Measurements from ENCODE around the gene GRIN2C.

Gene GRIN2C

DNA sequence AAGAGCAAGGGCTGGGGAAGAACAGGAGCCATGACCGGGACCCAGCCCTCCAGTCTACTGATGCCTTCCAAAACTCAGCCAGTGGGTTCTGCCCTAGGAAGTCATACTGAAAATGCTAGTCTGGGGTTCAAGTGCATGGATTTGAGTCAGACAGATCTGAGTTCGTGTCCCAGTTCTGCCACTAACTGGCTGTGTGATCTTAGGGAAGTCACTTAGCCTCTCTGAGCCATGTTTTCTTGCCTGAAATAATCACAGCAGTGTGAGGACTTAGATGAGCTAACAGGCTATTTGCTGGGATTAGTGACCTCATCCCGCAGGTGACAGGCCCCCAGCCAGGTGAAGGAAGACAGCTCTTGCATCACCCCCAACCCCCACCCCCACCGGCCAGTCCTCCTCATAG, 4.4 kb downstream of the GRIN2C start:
- no peak overlapping the region for H3K4me3 ChIP-seq (ENCODE audit: low read depth, low read length)
- TF ChIP-seq, protein P1, sequence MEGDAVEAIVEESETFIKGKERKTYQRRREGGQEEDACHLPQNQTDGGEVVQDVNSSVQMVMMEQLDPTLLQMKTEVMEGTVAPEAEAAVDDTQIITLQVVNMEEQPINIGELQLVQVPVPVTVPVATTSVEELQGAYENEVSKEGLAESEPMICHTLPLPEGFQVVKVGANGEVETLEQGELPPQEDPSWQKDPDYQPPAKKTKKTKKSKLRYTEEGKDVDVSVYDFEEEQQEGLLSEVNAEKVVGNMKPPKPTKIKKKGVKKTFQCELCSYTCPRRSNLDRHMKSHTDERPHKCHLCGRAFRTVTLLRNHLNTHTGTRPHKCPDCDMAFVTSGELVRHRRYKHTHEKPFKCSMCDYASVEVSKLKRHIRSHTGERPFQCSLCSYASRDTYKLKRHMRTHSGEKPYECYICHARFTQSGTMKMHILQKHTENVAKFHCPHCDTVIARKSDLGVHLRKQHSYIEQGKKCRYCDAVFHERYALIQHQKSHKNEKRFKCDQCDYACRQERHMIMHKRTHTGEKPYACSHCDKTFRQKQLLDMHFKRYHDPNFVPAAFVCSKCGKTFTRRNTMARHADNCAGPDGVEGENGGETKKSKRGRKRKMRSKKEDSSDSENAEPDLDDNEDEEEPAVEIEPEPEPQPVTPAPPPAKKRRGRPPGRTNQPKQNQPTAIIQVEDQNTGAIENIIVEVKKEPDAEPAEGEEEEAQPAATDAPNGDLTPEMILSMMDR (IDR thresholded peaks at IDR 0.05; ENCODE audit: borderline replicate concordance, insufficient read depth, low read depth, low read length): no peak

DNA sequence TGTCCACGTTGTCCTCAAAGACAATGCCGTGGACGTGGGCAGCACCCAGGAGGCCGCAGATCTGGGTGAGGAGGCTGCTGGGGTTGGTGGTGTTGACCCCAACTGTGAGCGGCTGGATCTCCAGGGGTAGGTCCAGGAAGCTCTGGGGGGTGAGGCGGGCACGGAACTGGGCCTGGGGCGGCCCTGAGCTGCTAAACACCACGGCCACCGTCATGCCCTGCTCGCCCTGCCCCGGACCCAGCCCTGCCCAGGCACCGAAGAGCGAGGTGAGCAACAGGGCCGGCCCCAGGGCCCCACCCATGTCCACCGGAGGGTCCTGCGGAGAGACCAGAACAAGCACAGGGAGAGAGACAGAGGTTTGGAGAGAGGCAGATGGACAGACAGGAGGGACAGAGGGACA, 4.9 kb downstream of the GRIN2C start:
- H3K4me3 ChIP-seq (ENCODE audit: low read depth, low read length): no peak overlapping the region
- TF ChIP-seq, protein P1 (IDR thresholded peaks at IDR 0.05; ENCODE audit: borderline replicate concordance, insufficient read depth, low read depth, low read length): no peak

DNA sequence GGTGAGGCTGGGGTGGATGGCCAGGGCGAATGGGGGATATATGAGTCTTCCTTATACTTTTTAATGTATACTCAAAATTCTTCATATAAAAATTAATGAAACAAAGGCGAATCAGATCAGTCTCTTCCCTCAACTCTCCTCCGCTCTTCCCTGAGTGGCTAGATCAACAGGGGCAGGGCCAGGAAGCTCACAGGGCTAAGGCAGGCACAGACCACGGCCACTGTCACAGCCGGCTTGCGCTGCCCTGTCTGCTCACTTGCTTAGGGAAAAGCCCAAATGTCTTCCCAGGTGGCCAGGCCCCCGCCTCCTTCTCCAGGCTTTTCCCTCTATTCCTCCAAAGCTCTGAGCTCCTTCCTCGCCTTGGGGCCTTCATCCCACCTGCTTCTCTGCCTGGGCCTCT, 6.0 kb downstream of the GRIN2C start:
- TF ChIP-seq, protein P1 (IDR thresholded peaks at IDR 0.05; ENCODE audit: borderline replicate concordance, insufficient read depth, low read depth, low read length): no peak
- H3K4me3 ChIP-seq (ENCODE audit: low read depth, low read length): no peak overlapping the region

DNA sequence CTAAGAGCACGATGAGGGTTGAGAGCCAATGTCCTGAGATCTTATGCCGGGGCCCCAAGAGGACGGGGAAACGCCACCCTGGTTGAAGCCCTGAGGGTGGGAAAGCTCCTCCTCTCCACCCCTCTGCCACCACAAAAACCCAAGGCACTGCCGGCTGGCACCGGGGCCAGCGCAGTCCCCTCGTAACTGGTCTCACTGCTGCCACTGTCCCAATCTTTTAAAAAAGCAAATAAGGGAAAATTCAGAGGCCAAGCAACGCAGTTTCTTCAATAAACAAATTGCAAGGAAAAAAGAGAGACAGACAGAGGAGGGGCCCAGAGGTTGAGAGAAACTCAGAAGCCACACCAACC, 6.7 kb downstream of the GRIN2C start:
- H3K4me3 ChIP-seq (ENCODE audit: low read depth, low read length): no peak overlapping the region
- TF ChIP-seq, protein P1 (IDR thresholded peaks at IDR 0.05; ENCODE audit: borderline replicate concordance, insufficient read depth, low read depth, low read length): no peak

DNA sequence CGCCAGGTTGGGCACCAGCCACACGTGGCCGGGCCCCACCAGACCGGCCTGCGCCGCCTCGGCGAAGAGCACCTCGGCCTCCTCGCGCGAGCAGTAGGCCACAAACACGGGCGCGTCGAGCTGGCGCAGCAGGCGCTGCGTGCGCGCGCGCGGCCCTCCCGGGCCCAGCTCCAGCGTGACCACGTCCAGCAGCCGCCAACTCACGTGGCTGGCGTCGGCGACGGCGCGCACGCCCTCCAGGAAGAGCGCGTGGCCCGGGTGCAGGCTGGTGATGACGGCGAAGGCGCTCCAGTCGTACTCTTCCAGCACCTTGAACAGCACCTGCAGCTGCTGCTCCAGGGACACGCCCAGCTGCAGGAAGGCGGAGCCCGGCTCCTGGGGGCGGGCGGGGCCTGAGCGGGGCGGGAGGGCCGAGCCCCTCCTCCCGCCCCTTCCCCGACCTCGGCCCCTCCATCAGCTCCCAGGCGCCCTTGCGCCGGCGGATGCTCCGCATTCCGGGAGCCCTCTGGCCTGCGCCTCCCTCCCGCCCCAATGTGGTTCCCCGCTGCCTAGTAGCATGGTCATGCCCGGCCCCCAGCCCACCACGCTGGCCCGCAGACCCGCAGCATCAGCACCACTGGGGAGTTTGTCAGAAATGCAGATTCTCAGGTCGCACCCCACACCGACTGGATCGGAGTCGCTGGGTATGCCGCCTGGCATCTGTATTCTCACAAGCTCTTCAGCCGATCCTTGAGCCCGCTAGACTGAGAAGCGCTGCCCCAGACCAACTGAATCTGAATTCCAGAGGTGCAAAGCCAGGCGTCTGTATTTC, 7.2 kb downstream of the GRIN2C start:
- TF ChIP-seq, protein P1 (IDR thresholded peaks at IDR 0.05; ENCODE audit: borderline replicate concordance, insufficient read depth, low read depth, low read length): no peak
- no peak overlapping the region for H3K4me3 ChIP-seq (ENCODE audit: low read depth, low read length)

DNA sequence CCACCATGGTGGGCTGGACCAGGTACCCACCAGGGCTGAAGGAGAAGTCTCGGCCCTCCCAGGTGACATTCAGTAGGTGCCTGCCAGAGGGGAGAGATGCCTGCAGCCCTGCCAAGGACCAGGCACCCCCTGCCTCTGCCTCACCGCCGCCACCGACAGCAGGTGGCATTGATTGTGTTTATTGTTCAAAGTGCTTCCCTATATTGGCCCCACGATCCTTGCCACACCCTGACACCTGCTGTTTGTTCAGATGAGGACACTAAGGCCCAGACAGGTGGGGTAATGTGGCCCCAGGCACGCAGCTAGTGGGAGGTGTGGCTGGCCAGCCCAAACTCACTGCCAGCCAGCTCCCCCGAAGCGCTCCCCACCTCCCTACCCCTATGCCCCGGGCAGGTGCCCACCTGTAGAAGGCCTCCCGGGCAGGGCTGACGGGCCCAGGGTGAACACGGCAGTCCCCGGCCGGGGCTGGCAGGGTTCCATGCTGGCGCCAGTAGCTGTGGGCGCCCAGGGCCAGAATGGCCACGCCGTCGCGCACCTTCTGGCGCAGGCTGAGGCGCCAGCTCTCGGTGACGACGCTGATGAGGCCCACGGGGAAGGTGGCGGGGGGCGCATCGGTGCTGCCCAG, 8.0 kb downstream of the GRIN2C start:
- TF ChIP-seq, protein P1 (IDR thresholded peaks at IDR 0.05; ENCODE audit: borderline replicate concordance, insufficient read depth, low read depth, low read length): no peak

DNA sequence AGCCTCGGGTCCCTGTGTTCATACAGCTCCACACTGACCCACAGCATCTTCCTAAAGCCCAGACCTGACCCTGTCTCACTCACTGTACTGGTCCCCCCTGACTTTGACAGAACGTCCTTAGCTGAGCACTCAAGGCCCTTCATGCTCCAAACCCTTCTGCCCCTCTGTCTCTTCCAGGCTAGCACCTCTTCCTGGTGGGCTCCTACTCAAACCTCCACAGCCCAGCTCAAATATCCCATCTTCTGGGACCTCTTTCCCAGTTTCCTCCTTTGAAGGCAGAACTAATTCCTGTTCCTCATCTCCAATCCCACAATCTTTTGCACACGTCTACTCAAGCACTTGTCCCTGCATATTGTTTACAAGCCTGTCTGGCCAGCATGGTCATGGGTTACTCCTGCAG, 8.8 kb downstream of the GRIN2C start:
- TF ChIP-seq, protein P1 (IDR thresholded peaks at IDR 0.05; ENCODE audit: borderline replicate concordance, insufficient read depth, low read depth, low read length): no peak

More for the DNA sequence above, 8.0 kb downstream of the GRIN2C start:
- H3K4me3 ChIP-seq (ENCODE audit: low read depth, low read length): no peak overlapping the region

More for the DNA sequence above, 8.8 kb downstream of the GRIN2C start:
- no peak overlapping the region for H3K4me3 ChIP-seq (ENCODE audit: low read depth, low read length)

All from GM12875 (cell line).